Ovary (tissue), 9 donors: ENCODE results near the gene RNF19B. TPM values are rescaled to one million over a fixed set of nuclear protein-coding genes. Genes with fewer than 3 reads are reported as not detected.

Experiments used
- DNase-seq, 5 donors: peaks; one replicate each; pipeline ENCODE4 v3.0.0-alpha.2; 2019 to 2020
- H3K27ac ChIP-seq, 2 donors: fragments of 200-600 bp; one replicate each; pipeline versions ENCODE4 v1.5.1 to v1.8.0; 2019 to 2022
- H3K27me3 ChIP-seq: fragments of 200-600 bp; one replicate; pipeline ENCODE4 v1.8.0; 2022
- H3K36me3 ChIP-seq: fragments of 200-600 bp; sonication (generic); one replicate; pipeline ENCODE4 v1.5.1; 2019
- H3K4me1 ChIP-seq: one replicate; pipeline ENCODE4 v1.8.1; 2013; ENCODE audit warnings: mild to moderate bottlenecking, moderate library complexity; ENCODE audit not compliant: insufficient read depth
- H3K4me3 ChIP-seq: fragments of 200-600 bp; sonication (generic); one replicate; pipeline ENCODE4 v1.5.1; 2017
- H3K9me3 ChIP-seq, 2 donors: fragments of 200-600 bp in 1 of 2; sonication (generic) in 1 of 2; one replicate each; pipeline versions ENCODE4 v1.5.1 to v1.8.1; 2013 to 2019; ENCODE audit warnings: mild to moderate bottlenecking in 1 of 2, moderate library complexity in 1 of 2
- CTCF ChIP-seq, 3 donors: fragments of 450-650 bp in 2 of 3; fragments of 200-600 bp in 1 of 3; IDR thresholded peaks; one replicate each; pipeline versions ENCODE4 v1.5.1 to v1.8.0; 2016 to 2022; ENCODE audit warnings: antibody characterized with exemption in 3 of 3, mild to moderate bottlenecking in 1 of 3
- EP300 ChIP-seq: sonication (generic); formaldehyde crosslinking; IDR thresholded peaks from one replicate; pipeline ENCODE4 v1.6.1; 2017; ENCODE audit warnings: antibody characterized with exemption
- POLR2A ChIP-seq: fragments of 450-650 bp; IDR thresholded peaks from one replicate; pipeline ENCODE4 v1.6.1; 2017; ENCODE audit warnings: antibody characterized with exemption, mild to moderate bottlenecking, moderate library complexity
- WGBS, 3 donors: extraction: QIAGEN DNeasy Blood & Tissue Kit in 1 of 3; methylation state at CpG; one replicate each; pipeline versions ENCODE4 v1.1.5 to v1.1.7; 2013 to 2017; 5-methylcytosine and 5-hydroxymethylcytosine counted together
- intact Hi-C, 4 donors: fragments of 100-400 bp; cut with DNase I; formaldehyde crosslinking; loops; one replicate each; pipeline versions ENCODE4 v1.11.0 to v1.15.1; 2022 to 2023
- polyA plus RNA-seq, 2 donors: library from polyadenylated mRNA; stranded (reverse); fragments of 200-250 nt in 1 of 2; fragments of 350-450 nt in 1 of 2; fragmentation: Illumina TruSeq in 1 of 2; extraction: RNeasy Lipid Tissue Mini Kit (QIAGEN cat#74804) in 1 of 2; gene quantifications; one replicate each; pipeline ENCODE4 v1.2.3, GENCODE V29; 2013 to 2014
- total RNA-seq, 7 donors: library from RNA; depleted of rRNA in 2 of 7; stranded (reverse); fragments of >200 nt in 2 of 7; fragmentation: NEBNext Ultra II Directional in 3 of 7; extraction: Animal tissue kit (Norgen Biotek cat#: 25700) in 3 of 7; gene quantifications; one replicate each; pipeline versions ENCODE4 v1.1.0 to v1.2.4, GENCODE V29; 2016 to 2023
- donor health status: DM: no; HTN: no; CAD: no; lungs with moderate emphysema.
- donor health status: DM: no; HTN: no; CAD: no.
- donor health status: Bipolar disorder and iron deficiency.
- donor health status: DM: yes; HTN: yes; CAD: no.
- donor health status: DM: no; HTN: no; CAD: no.
- donor health status: DM: yes; HTN: yes; CAD: no.

Gene RNF19B
- total and polyA plus RNA-seq, 9 donors: 11.2 to 38.0 (median 15.0) TPM

GRCh38 chr1:32991386-32991785, 26.8 kb upstream of the RNF19B start:
- DNase-seq: no peak
- no peak overlapping the region for H3K27ac ChIP-seq
- H3K27me3 ChIP-seq: no peaks in the 10 kb centered on the region
- WGBS, 3 donors: 86 to 91% (median 89%) methylated on average over 5 of the region's 5 CpGs
- H3K9me3 ChIP-seq: no peaks in the 10 kb centered on the region
- H3K36me3 ChIP-seq: no peaks in the 10 kb centered on the region
- H3K4me1 ChIP-seq: peaks cover 10% of the 10 kb centered on the region
- TF ChIP-seq CTCF (IDR thresholded peaks at IDR 0.05) (no peak), POLR2A (no peak), EP300 (no peak)
- intact Hi-C loops: no loop called here
- no peak overlapping the region for H3K4me3 ChIP-seq

- no peaks in the 10 kb centered on the region for H3K9me3 ChIP-seq
- H3K4me3 ChIP-seq: no peak overlapping the region
- H3K4me1 ChIP-seq: peaks cover 10% of the 10 kb centered on the region
- intact Hi-C loops: no loop called here
- DNase-seq: no peak
- 94 to 96% (median 95%) methylated on average over 5 of the region's 5 CpGs for WGBS, 3 donors
- no peaks in the 10 kb centered on the region for H3K36me3 ChIP-seq
- TF ChIP-seq CTCF (IDR thresholded peaks at IDR 0.05): no peak
- TF ChIP-seq POLR2A: no peak
- no peak for TF ChIP-seq EP300
- no peaks in the 10 kb centered on the region for H3K27me3 ChIP-seq
- H3K27ac ChIP-seq: no peak overlapping the region
Measured at GRCh38 chr1:32990887-32991286, 26.3 kb upstream of the RNF19B start.

GRCh38 chr1:32989160-32990050, 24.8 kb upstream of the RNF19B start:
- peaks cover 10% of the 10 kb centered on the region for H3K4me1 ChIP-seq
- WGBS, 3 donors: 26 to 29% (median 28%) methylated on average over 6 of the region's 6 CpGs
- H3K27ac ChIP-seq: peak overlapping the region; percentile 6 to 53
- no peak overlapping the region for H3K4me3 ChIP-seq
- DNase-seq: peak; percentile 71 to 82 (median 73)
- no peaks in the 10 kb centered on the region for H3K9me3 ChIP-seq
- H3K27me3 ChIP-seq: no peaks in the 10 kb centered on the region
- TF ChIP-seq CTCF (IDR thresholded peaks at IDR 0.05) (no peak), POLR2A (no peak), EP300 (no peak)
- H3K36me3 ChIP-seq: no peaks in the 10 kb centered on the region
- intact Hi-C loops: loop anchor here in 1 of 4 donors (10.0 kb wide), 1 partner anchor 55 kb away; no protein-coding TSS in a partner anchor

- Histone ChIP-seq H3K27ac (peak overlapping the region; percentile 6 to 53), H3K36me3 (no peaks in the 10 kb centered on the region), H3K9me3 (no peaks in the 10 kb centered on the region), H3K4me3 (no peak overlapping the region), H3K27me3 (no peaks in the 10 kb centered on the region), H3K4me1 (peaks cover 10% of the 10 kb centered on the region)
- intact Hi-C loops: loop anchor here in 1 of 4 donors (10.0 kb wide), 1 partner anchor 56 kb away; no protein-coding TSS in a partner anchor
- no peak for TF ChIP-seq EP300
- TF ChIP-seq POLR2A: no peak
- peak in 1 of 5 donors; percentile 47 for DNase-seq
Measured at GRCh38 chr1:32988665-32989064, 24.1 kb upstream of the RNF19B start.

GRCh38 chr1:32985226-32985625, 20.6 kb upstream of the RNF19B start:
- no peak for DNase-seq
- intact Hi-C loops: loop anchor here in 1 of 4 donors (10.0 kb wide), 1 partner anchor 60 kb away; no protein-coding TSS in a partner anchor
- 84 to 95% (median 89%) methylated on average over 1 of the region's 1 CpG for WGBS, 3 donors
- H3K4me3 ChIP-seq: no peak overlapping the region
- TF ChIP-seq EP300: no peak
- TF ChIP-seq CTCF (IDR thresholded peaks at IDR 0.05): no peak
- no peak for TF ChIP-seq POLR2A
- H3K27ac ChIP-seq: no peak overlapping the region
- no peaks in the 10 kb centered on the region for H3K36me3 ChIP-seq
- H3K27me3 ChIP-seq: no peaks in the 10 kb centered on the region
- H3K4me1 ChIP-seq: peaks cover 3% of the 10 kb centered on the region
- no peaks in the 10 kb centered on the region for H3K9me3 ChIP-seq
